PC-9 (cell line): ENCODE measurements around the gene FAIM. TPM values are rescaled to one million over a fixed set of nuclear protein-coding genes. Genes with fewer than 3 reads are reported as not detected.

Experiments used
- BruUV-seq: library from RNA; stranded (reverse); fragments of 400-500 nt; replicated peaks from 2 replicates; lab custom pipeline; 2021; lab: Mats Ljungman, UMichigan
- CTCF ChIA-PET: fragments of 300-600 bp; sonication (Branson Sonifier 250); formaldehyde crosslinking; loops from one replicate; lab custom pipeline; 2022; ENCODE audit warnings: antibody characterized with exemption; lab: Charles Lee
- POLR2A ChIA-PET: fragments of 300-600 bp; sonication (Branson Sonifier 250); formaldehyde crosslinking; loops from one replicate; lab custom pipeline; 2022; ENCODE audit warnings: antibody characterized with exemption; ENCODE audit not compliant: unreplicated experiment; lab: Charles Lee
- DNase-seq, 2 experiments: peaks; one replicate each; pipeline versions ENCODE4 v3.0.0 to v3.0.0-alpha.2; 2015 to 2022; ENCODE audit warnings: mixed read lengths in 1 of 2
- H2AFZ ChIP-seq: fragments of 200-600 bp; sonication (generic); 2 replicates; pipeline ENCODE4 v1.8.1; 2017; ENCODE audit warnings: antibody characterized with exemption
- H3F3A ChIP-seq: fragments of 200-600 bp; sonication (generic); 2 replicates; pipeline ENCODE4 v1.8.1; 2017; ENCODE audit warnings: antibody characterized with exemption, mild to moderate bottlenecking, low read depth; ENCODE audit not compliant: insufficient read depth
- H3K27ac ChIP-seq: fragments of 200-600 bp; sonication (generic); 2 replicates; pipeline ENCODE4 v1.6.1; 2016; ENCODE audit warnings: mixed run types
- H3K27me3 ChIP-seq: fragments of 200-600 bp; sonication (generic); 2 replicates; pipeline ENCODE4 v1.6.1; 2016; ENCODE audit warnings: low read depth, mixed run types; ENCODE audit not compliant: insufficient read depth
- H3K36me3 ChIP-seq: fragments of 200-600 bp; sonication (generic); 2 replicates; pipeline ENCODE4 v1.6.1; 2016; ENCODE audit warnings: low read depth, mixed run types
- H3K4me1 ChIP-seq: fragments of 200-600 bp; sonication (generic); replicated peaks from 2 replicates; pipeline ENCODE4 v1.6.1; 2016; ENCODE audit warnings: mixed run types; ENCODE audit not compliant: insufficient read depth
- H3K4me2 ChIP-seq: fragments of 200-600 bp; sonication (generic); 2 replicates; pipeline ENCODE4 v1.6.1; 2017; ENCODE audit warnings: mixed run types
- H3K4me3 ChIP-seq: fragments of 200-600 bp; sonication (generic); 2 replicates; pipeline ENCODE4 v1.6.1; 2016; ENCODE audit warnings: mixed run types
- H3K79me2 ChIP-seq: fragments of 200-600 bp; sonication (generic); 2 replicates; pipeline ENCODE4 v1.6.1; 2017; ENCODE audit warnings: low read depth, mixed run types
- H3K9me2 ChIP-seq: fragments of 200-600 bp; sonication (generic); 2 replicates; pipeline ENCODE4 v1.8.1; 2017; ENCODE audit warnings: mild to moderate bottlenecking; ENCODE audit not compliant: insufficient read depth
- H3K9me3 ChIP-seq: fragments of 200-600 bp; sonication (generic); 2 replicates; pipeline ENCODE4 v1.8.1; 2016; ENCODE audit warnings: low read depth; ENCODE audit not compliant: insufficient read depth
- H4K20me1 ChIP-seq: fragments of 200-600 bp; sonication (generic); 2 replicates; pipeline ENCODE4 v1.8.1; 2017; ENCODE audit not compliant: insufficient read depth
- CTCF ChIP-seq: fragments of 200-600 bp; sonication (generic); conservative IDR thresholded peaks from 2 replicates; pipeline ENCODE4 v1.6.1; 2017; ENCODE audit warnings: mixed run types, antibody characterized with exemption, mild to moderate bottlenecking, moderate library complexity
- EZH2 ChIP-seq: fragments of 200-600 bp; sonication (generic); IDR thresholded peaks from 2 replicates; pipeline ENCODE4 v1.8.0; 2017; ENCODE audit warnings: antibody characterized with exemption, low read depth
- intact Hi-C: fragments of 100-400 bp; cut with micrococcal nuclease; formaldehyde crosslinking; loops from one replicate; pipeline ENCODE4 v1.10.0; 2022; ENCODE audit not compliant: unreplicated experiment
- total RNA-seq: library from RNA; stranded (reverse); gene quantifications from 2 replicates; pipeline ENCODE4 v1.2.3, GENCODE V29; 2021

The FAIM gene
- total RNA-seq, 1 experiment from 2014 or later: 17.7 TPM

DNA sequence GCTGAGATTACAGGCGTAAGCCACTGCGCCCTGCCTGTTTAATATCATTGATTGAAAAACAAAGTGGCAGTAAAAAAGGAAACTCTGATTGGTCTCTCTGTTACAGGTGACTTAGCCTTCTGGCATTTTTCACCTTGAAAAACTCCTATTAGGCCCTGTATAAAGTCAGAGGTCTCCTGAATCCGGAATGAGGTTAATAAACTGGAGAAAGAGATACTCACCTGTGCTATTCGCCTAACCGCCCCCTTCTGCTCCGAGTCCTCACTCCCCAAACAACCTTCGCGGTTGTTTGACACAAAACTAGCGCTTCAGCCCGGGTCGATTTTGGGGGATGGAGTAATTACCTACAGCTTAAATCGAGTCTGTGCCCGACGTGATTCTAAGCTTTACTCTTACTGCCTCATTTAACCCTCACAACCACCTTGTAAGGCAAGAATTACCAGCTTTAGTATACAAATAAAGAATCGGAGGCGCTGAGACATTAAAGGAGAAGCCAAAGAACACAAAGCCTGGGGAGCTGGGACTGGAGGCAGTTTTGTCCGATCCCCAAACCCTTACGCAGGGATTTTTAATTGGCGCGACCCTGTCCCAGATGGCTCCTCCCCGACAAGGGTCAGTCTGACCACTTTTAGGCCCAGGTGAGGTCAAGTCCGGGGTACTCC, 15.0 kb upstream of the FAIM start:
- H3K27ac ChIP-seq: peak overlapping the region; percentile 84
- peaks cover 2% of the 10 kb centered on the region; the same call in 1 of the 2 replicates for H3K9me3 ChIP-seq
- H3K27me3 ChIP-seq: no peaks in the 10 kb centered on the region
- H4K20me1 ChIP-seq: no peaks in the 10 kb centered on the region
- peaks cover 20% of the 10 kb centered on the region for H3F3A ChIP-seq
- H3K9me2 ChIP-seq: no peaks in the 10 kb centered on the region
- H3K79me2 ChIP-seq: peaks cover 18% of the 10 kb centered on the region
- 0 out of 2 replicates have a peak, but pooled peaks cover 3% of the 10 kb centered on the region for H3K36me3 ChIP-seq
- intact Hi-C loops: loop anchor here (1.0 to 10.0 kb wide), 12 partner anchors 36 to 731 kb away; partner anchors contain the start of genes ESYT3 and PIK3CB
- POLR2A ChIA-PET: interaction anchor here (0.5 to 1.0 kb wide), 5 partner anchors 33 to 322 kb away, joined by 3 to 12 read pairs (median 5); no protein-coding TSS in a partner anchor
- peak overlapping the region; percentile 96 for H3K4me2 ChIP-seq
- DNase-seq: peak in 1 of 2 experiments; percentile 67
- H2AFZ ChIP-seq: peak overlapping the region; percentile 99
- TF ChIP-seq EZH2 (no peak), CTCF (no peak)
- TSS peak; percentile 73 for BruUV-seq
- CTCF ChIA-PET: interaction anchor here (0.6 to 3.5 kb wide), 10 partner anchors 16 to 723 kb away, joined by 3 to 39 read pairs (median 6); no protein-coding TSS in a partner anchor
- H3K4me3 ChIP-seq: peak overlapping the region; percentile 80
- H3K4me1 ChIP-seq: peaks cover 14% of the 10 kb centered on the region

DNA sequence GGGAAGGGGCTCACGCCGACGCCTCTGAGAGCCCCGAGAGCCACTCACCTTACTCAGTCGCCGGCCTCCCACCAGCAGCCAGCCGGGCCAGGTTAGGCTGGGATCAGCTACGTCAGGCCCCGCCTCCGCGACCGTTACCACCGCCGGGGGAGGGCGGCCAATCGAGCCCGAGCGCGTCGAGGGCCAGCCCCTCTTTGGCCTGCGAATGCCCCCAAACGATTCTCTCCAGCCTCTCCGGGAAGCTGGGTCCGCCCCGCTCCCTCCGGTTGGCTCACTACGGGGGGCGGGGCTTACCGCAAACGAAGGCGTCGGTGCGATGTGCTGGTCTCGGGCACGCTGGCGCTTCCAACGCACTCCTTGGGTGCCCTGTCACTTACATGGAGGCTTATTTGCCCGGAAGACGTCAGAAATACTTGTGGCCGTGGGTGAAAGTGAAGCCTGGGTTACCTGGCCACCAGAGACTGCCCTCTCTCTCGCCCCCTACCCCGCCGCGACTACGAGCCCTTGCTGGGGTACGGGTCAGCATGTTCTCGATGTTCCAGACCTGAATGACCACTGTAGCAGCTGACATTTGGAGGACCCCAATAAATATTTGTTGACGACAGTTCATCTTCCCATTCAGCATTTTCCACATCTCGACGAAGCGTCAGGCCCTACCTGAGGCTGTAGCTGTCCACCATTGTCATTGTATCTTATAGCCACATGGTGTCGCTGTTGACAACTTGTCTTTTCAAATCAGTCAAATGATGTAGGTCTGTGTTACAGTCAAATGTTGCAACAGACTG, 14.2 kb upstream of the FAIM start, which contains the start of gene CEP70:
Gene CEP70, minus strand, starts transcription at position 111 of the 785 bp plus-strand sequence. CDS start 21,333 bp downstream, outside the sequence.
- DNase-seq: peak; percentile 89 to 97
- Histone ChIP-seq H3K4me2 (peak within 1 kb of the TSS; percentile 96), H3K27me3 (no peaks in the 10 kb centered on the region), H3F3A (peaks cover 20% of the 10 kb centered on the region), H3K9me2 (no peaks in the 10 kb centered on the region), H3K9me3 (peaks cover 7% of the 10 kb centered on the region; the same call in 1 of the 2 replicates), H3K36me3 (no peaks in the 10 kb centered on the region), H3K79me2 (peaks cover 18% of the 10 kb centered on the region), H3K4me3 (peak within 1 kb of the TSS; percentile 80), H3K27ac (peak within 1 kb of the TSS; percentile 84), H2AFZ (peak within 1 kb of the TSS; percentile 99), H3K4me1 (peaks cover 14% of the 10 kb centered on the region), H4K20me1 (no peaks in the 10 kb centered on the region)
- TSS peak; percentile 96 for BruUV-seq
- intact Hi-C loops: loop anchor here (1.0 to 10.0 kb wide), 10 partner anchors 35 to 730 kb away; partner anchors contain the start of genes ESYT3 and PIK3CB
- ChIA-PET POLR2A (interaction anchor here (0.5 to 1.0 kb wide), 10 partner anchors 32 to 420 kb away, joined by 3 to 12 read pairs (median 4); no protein-coding TSS in a partner anchor), CTCF (interaction anchor here (0.6 to 3.5 kb wide), 10 partner anchors 15 to 723 kb away, joined by 3 to 39 read pairs (median 6); no protein-coding TSS in a partner anchor)
- TF ChIP-seq CTCF (peak; percentile 93), EZH2 (no peak)
